Transverse colon (tissue), 4 donors: Measurements from ENCODE around the gene KCNRG. TPM values are rescaled to one million over a fixed set of nuclear protein-coding genes. Genes with fewer than 3 reads are reported as not detected.

Experiments
- DNase-seq: peaks from one replicate; pipeline ENCODE4 v3.0.0-alpha.2; 2019
- H3K27ac ChIP-seq, 4 donors: fragments of 200-600 bp; sonication (generic); 2 replicates each; pipeline ENCODE4 v1.5.1; 2016 to 2018; ENCODE audit warnings: inconsistent platforms in 4 of 4
- H3K27me3 ChIP-seq: fragments of 200-600 bp; sonication (generic); 2 replicates; pipeline ENCODE4 v1.5.1; 2017; ENCODE audit warnings: inconsistent platforms
- H3K36me3 ChIP-seq, 4 donors: fragments of 200-600 bp; sonication (generic); 2 replicates each; pipeline ENCODE4 v1.5.1; 2017 to 2019; ENCODE audit warnings: inconsistent platforms in 4 of 4
- H3K4me1 ChIP-seq, 4 donors: fragments of 200-600 bp; sonication (generic); 2 replicates each; pipeline ENCODE4 v1.5.1; 2017 to 2020; ENCODE audit warnings: inconsistent platforms in 4 of 4
- H3K4me3 ChIP-seq, 4 donors: fragments of 200-600 bp; sonication (generic); 1 replicate in 1 of 4; 2 replicates in 3 of 4; pipeline versions ENCODE4 v1.5.1 to v1.6.1; 2017 to 2019; ENCODE audit warnings: inconsistent platforms in 4 of 4
- H3K9me3 ChIP-seq, 2 donors: fragments of 200-600 bp; sonication (generic); 2 replicates each; pipeline ENCODE4 v1.5.1; 2017 to 2019; ENCODE audit warnings: inconsistent platforms in 2 of 2
- CTCF ChIP-seq, 5 experiments: fragments of 200-600 bp in 3 of 5; fragments of 450-650 bp in 2 of 5; sonication (generic) in 3 of 5; IDR thresholded peaks; 1 replicate in 2 of 5; 2 replicates in 3 of 5; pipeline ENCODE4 v1.5.1; 2016 to 2017; ENCODE audit warnings: antibody characterized with exemption in 5 of 5, inconsistent platforms in 3 of 5, mild to moderate bottlenecking in 2 of 5, moderate library complexity in 1 of 5
- EP300 ChIP-seq: sonication (generic); formaldehyde crosslinking; IDR thresholded peaks from one replicate; pipeline ENCODE4 v1.6.1; 2017; ENCODE audit warnings: antibody characterized with exemption, low read depth
- POLR2A ChIP-seq: fragments of 450-650 bp; IDR thresholded peaks from one replicate; pipeline ENCODE4 v1.6.1; 2016; ENCODE audit warnings: antibody characterized with exemption, mild to moderate bottlenecking, moderate library complexity
- POLR2AphosphoS5 ChIP-seq, 3 donors: sonication (generic); formaldehyde crosslinking; IDR thresholded peaks; one replicate each; pipeline ENCODE4 v1.6.1; 2016; ENCODE audit warnings: antibody characterized with exemption in 3 of 3
- WGBS, 2 donors: methylation state at CpG; one replicate each; pipeline ENCODE4 v1.1.5; 2018; ENCODE audit warnings: low coverage in 1 of 2; 5-methylcytosine and 5-hydroxymethylcytosine counted together
- in situ Hi-C, 4 donors: fragments of 200-750 bp; cut with MboI; loops; one replicate each; pipeline versions ENCODE4 v1.15.0 to v1.15.1; 2017; ENCODE audit warnings: low sequenced_read_pairs in 3 of 4, low pct_ligation_motif_present in 1 of 4, low pct_unique_long_range_greater_than_20kb in 1 of 4
- intact Hi-C: fragments of 100-400 bp; cut with DNase I; formaldehyde crosslinking; loops from one replicate; pipeline ENCODE4 v1.15.1; 2023; ENCODE audit warnings: low total_unique reads
- total RNA-seq, 4 donors: library from RNA; depleted of rRNA; stranded (reverse); fragments of >200 nt; gene quantifications; one replicate each; pipeline ENCODE4 v1.1.0, GENCODE V29; 2016

The KCNRG gene
- total RNA-seq, 4 donors from 2014 or later = 2.9 to 3.7 TPM; not detected in 2

DNA sequence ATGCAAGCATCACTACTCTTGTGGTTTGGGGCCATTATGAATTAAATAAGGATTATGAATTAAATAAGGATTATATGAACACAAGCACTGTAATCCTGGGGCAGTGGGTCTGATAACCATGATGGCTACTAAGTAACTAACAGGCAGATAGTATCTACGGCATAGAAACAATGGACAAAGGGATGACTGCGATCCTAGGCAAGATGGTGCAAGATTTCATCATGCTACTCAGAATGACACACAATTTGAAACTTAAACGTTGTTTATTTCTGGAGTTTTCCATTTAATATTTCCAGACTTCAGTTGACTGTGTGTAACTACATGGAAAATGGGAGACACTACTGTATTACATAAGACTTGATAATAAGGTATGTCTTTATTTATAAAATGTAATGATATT, 15.1 kb downstream of the KCNRG start:
- intact Hi-C loops (no loop called here), in situ Hi-C loops (no loop called here)
- no peak for DNase-seq
- Histone ChIP-seq H3K27ac (no peak overlapping the region), H3K4me3 (no peak overlapping the region), H3K36me3 (no peaks in the 10 kb centered on the region), H3K4me1 (peaks cover 0 to 15% (median 0%) of the 10 kb centered on the region in 4 donors), H3K9me3 (no peaks in the 10 kb centered on the region), H3K27me3 (no peaks in the 10 kb centered on the region)
- TF ChIP-seq EP300 (no peak), POLR2A (no peak), POLR2AphosphoS5 (IDR thresholded peaks at IDR 0.05) (no peak), CTCF (IDR thresholded peaks at IDR 0.05) (no peak)
- 87 to 94% methylated on average over 3 of the region's 3 CpGs for WGBS, 2 donors

- no peak overlapping the region for H3K27ac ChIP-seq
- no peaks in the 10 kb centered on the region for H3K36me3 ChIP-seq
- in situ Hi-C loops (no loop called here), intact Hi-C loops (no loop called here)
- no peaks in the 10 kb centered on the region for H3K9me3 ChIP-seq
- no peak for DNase-seq
- TF ChIP-seq POLR2AphosphoS5 (IDR thresholded peaks at IDR 0.05) (no peak), POLR2A (no peak), CTCF (IDR thresholded peaks at IDR 0.05) (no peak), EP300 (no peak)
- no peaks in the 10 kb centered on the region for H3K4me1 ChIP-seq
- H3K27me3 ChIP-seq = no peaks in the 10 kb centered on the region
- H3K4me3 ChIP-seq = no peak overlapping the region
These were observed 18.5 kb downstream of the KCNRG start for GRCh38 chr13:50033725-50034124.

DNA sequence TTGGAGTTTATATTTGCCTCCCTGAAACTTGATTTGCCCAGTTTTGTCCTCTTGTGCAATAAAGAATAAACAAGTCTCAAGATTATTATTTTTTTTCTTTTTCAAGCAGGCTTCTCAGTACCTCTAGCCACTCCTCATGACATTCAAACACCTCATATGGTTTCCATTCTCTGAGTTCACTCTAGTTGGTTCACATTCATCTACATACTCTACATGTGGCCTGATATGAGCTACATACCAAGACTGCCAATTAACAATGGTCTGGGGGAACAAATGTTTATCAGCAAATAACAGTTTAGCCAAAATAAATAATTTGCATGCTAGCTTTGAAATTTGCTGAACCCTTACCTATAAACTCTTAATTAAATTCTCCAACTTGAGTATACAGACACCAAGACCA, 22.5 kb downstream of the KCNRG start:
- no peaks in the 10 kb centered on the region for H3K4me1 ChIP-seq
- no peak overlapping the region for H3K4me3 ChIP-seq
- no peak for TF ChIP-seq POLR2A
- TF ChIP-seq EP300 = no peak
- TF ChIP-seq CTCF (IDR thresholded peaks at IDR 0.05) = no peak
- no peak for TF ChIP-seq POLR2AphosphoS5 (IDR thresholded peaks at IDR 0.05)
- intact Hi-C loops = no loop called here
- DNase-seq = no peak
- H3K27me3 ChIP-seq = no peaks in the 10 kb centered on the region
- in situ Hi-C loops = no loop called here
- H3K36me3 ChIP-seq = peaks cover 0 to 10% (median 2%) of the 10 kb centered on the region in 4 donors
- H3K9me3 ChIP-seq = no peaks in the 10 kb centered on the region
- H3K27ac ChIP-seq = no peak overlapping the region

- no peak for DNase-seq
- H3K27ac ChIP-seq = no peak overlapping the region
- H3K4me1 ChIP-seq = no peaks in the 10 kb centered on the region
- H3K36me3 ChIP-seq = peaks cover 0 to 10% (median 2%) of the 10 kb centered on the region in 4 donors
- WGBS, 2 donors = 93 to 100% methylated on average over 5 to 6 of the region's 6 CpGs
- no peaks in the 10 kb centered on the region for H3K27me3 ChIP-seq
- no peak for TF ChIP-seq EP300
- TF ChIP-seq CTCF (IDR thresholded peaks at IDR 0.05) = no peak
- intact Hi-C loops = no loop called here
- no peaks in the 10 kb centered on the region for H3K9me3 ChIP-seq
- in situ Hi-C loops = no loop called here
- H3K4me3 ChIP-seq = no peak overlapping the region
These were observed 23.0 kb downstream of the KCNRG start for GRCh38 chr13:50038266-50038665.
